Stimulated activated CD8-positive, alpha-beta memory T cell treated with anti-CD3 and anti-CD28 coated beads, Interleukin-2, amount 100 ng/mL, for 48 hours (primary cell): ENCODE measurements around the gene CES2.
"Not testable (repeated sequence)": the region's sequence is repeated elsewhere in the genome, so short reads cannot be mapped to it uniquely, and the experiment has no call there.

Experiments used
- DNase-seq, 2 donors: peaks; one replicate each; pipeline ENCODE4 v3.0.0-alpha.2; 2020; ENCODE audit warnings: low read depth in 2 of 2

CES2 gene, protein sequence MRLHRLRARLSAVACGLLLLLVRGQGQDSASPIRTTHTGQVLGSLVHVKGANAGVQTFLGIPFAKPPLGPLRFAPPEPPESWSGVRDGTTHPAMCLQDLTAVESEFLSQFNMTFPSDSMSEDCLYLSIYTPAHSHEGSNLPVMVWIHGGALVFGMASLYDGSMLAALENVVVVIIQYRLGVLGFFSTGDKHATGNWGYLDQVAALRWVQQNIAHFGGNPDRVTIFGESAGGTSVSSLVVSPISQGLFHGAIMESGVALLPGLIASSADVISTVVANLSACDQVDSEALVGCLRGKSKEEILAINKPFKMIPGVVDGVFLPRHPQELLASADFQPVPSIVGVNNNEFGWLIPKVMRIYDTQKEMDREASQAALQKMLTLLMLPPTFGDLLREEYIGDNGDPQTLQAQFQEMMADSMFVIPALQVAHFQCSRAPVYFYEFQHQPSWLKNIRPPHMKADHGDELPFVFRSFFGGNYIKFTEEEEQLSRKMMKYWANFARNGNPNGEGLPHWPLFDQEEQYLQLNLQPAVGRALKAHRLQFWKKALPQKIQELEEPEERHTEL

DNA sequence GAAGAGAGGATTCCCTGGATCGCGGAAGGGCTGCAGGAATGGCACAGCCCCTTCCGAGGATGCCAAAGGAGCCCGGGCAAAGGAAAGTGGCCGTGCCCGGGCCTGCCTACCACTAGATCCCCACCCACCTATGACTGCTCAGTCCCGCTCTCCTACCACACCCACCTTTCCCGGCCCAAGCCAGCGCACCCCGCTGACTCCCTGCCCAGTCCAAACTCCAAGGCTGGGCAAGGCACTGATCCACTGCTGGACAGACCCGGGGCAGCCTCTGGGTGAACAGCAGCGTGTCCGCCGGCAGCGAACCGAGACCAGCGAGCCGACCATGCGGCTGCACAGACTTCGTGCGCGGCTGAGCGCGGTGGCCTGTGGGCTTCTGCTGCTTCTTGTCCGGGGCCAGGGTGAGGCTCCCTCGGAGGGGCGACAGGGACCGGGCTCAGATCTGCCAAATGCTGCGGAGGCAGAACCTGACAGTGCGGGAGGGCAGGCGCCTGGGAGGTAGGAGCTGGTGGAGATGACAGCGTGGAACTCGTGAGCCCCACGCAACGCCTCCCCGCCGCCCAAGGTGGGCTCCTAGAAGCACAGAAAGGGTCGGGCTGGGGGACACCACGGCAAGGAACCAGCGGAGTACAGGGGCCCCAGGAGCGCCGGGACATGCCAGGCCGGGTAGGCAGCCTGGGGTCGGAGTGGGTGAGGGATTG, at the start of gene CES2:
CES2 (plus strand) TSS at position 203 of the 698 bp plus-strand sequence; CDS start at position 323, 120 bp downstream.
- no peak for DNase-seq

DNA sequence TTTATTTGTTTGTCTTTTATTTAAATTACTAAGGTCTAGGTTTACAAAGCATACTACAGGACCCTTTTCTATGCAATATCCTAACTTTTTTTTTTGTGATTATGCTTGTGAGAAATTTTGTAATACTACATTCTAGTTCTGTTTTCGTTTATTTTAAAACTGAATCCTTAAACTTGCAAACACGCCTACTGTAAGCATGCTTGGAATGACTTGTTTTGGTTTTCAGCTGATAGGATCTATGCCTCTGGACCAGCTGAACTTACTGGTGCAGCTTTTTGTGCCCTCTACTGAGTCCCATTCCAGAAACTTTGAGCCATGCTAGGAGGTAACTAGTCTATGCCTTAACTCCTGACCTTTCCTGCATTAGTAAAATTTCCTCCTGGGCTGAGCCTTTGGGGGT, 49.0 kb upstream of the CES2 start:
- no peak for DNase-seq

DNA sequence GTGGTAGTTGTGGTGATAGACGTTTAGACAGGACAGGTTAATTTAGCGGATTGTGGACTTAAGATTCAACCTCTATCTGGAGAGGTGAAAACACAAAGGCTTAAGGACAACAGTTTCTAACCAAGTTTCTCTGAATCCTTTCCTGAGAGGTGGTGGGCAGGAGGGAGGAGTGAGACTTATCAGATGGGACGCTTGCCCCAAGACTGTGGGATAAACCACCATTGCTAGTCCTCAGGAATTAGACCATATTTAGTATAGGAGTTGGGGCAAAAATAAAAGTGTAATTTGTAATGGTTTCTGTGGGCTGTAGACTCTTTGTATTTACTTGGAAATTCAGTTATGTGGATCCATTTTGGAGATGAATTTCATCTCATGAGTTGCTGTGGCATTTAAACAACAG, 48.4 kb upstream of the CES2 start:
- DNase-seq, result no peak

DNA sequence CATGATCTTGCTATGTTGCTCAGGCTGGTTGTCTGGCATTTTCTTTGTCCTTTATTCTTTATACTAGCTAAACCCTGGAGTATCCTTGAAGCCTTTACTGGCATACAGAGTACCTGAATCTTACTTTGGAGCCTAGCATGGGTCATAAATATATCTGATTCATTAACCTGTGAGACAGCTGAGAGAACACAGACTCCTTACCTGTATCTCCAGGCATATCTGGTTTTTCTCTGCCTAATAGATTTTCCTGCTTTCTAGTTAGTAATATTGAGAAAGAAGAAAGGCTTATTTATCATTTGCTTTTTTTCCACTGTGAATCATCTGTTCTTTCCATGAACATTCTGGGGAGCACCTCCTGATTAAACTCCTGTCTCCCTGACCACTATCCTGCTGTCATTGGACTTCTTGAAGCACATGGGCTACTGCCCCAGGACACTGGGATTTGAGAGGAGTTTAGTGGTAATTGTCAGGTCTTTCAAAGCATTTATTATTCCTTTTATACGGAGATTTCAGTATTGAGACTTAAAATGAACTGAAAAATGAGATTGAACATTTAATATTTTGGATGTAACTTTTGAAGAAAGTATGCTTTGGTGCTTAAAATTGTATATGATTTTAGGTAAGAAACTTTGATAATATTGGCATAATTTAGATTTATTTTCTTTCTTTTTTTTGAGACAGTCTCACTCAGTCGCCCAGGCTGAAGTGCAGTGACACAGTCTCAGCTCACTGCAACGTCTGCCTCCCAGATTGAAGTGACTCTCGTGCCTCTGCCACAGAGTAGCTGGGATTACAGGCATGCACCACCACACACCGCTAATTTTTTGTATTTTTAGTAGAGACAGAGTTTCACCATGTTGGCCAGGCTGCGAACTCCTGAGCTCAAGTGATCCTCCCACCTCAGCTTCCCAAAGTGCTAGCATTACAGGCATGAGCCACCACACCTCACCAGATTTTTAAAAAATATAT, 46.4 kb upstream of the CES2 start:
- no peak for DNase-seq

DNA sequence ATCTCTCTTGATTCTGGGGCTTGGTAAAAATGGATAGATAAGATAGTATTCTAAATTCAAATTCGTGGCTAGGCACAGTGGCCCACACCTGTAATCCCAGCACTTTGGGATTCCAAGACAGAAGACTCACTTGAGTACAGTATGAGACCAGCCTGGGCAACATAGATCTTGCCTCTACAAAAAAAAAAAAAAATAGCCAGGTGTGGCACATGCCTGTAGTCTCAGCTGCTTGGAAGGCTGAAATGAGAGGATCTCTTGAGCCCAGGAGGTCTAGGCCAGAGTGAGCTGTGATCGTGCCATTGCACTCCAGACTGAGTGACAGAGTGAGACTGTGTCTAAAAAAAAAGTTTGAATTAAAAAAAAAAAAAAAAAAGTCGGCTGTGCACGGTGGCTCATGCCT, 45.7 kb upstream of the CES2 start:
- no peak for DNase-seq

DNA sequence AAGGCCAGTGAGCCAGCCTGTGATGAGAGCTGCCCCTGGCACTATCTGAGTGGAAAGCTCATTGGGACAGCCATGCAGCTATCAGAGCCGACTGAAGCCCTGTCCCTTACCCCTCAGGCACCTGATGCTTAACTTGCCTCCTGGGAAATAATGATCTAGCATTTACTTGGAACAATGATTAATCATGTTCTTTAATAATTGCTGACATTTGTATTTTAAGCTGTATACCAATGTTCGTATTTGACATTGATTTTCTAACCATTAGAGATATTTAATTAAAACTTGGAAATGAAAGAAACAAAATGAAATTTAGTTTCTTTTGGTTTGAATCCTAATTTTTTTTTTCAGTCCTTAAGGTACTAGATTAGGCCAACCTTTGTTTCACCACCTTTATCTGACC, 44.5 kb upstream of the CES2 start:
- DNase-seq, result no peak

DNA sequence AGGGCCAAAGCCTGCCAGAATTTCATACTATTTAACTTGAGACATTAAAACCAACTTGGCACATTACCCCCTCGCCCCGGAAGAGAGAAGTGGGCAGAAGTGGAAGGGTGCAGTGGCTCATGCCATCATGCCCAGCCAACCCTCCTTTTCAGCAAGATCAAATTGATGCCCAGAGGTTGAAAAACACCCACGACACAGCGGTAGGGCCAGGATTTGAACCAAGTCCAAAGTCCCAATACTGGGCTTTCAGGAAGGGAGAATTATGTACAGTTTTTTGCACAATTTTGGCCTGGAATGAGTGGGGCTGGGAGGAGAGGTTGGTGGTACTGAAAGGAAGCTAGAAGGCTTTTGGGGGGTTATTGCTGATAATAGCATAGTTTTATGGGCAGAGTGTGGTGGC, 44.0 kb upstream of the CES2 start:
- no peak for DNase-seq

DNA sequence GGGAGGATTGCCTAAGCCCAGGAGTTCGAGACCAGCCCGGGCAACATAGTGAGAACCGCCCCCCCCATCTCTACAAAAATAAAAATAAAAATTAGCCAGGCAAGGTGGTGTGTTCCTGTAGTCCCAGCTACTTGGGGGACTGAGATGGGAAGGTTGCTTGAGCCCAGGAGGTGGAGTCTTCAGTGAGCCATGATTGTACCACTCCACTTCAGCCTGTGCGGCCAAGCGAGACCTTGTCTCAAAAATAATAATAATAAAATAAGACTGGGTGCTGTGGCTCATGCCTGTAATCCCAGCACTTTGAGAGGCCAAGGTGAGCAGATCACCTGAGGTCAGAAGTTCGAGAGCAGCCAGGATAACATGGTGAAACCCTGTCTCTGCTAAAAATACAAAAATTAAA, 43.5 kb upstream of the CES2 start:
- no peak for DNase-seq

DNA sequence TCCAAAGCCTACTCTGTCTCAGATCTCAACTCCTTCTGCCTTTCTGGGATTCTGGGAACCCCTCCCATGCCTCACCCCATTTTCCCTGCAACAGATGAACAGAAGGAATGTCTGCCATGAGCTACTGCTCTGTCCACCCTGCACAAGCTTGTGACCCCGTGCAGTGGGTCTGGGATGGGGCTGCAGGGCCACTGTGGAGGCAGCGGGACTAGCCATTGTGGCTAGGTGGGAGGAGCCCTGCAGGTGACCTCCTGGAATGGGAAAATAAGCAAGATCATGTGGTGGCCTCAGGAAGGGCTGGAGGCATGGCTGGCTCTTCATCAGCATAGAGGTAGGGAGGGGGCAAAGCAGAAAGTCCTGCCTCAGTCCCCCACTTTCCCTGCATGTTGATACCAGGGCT, 41.3 kb upstream of the CES2 start:
- DNase-seq, result no peak

DNA sequence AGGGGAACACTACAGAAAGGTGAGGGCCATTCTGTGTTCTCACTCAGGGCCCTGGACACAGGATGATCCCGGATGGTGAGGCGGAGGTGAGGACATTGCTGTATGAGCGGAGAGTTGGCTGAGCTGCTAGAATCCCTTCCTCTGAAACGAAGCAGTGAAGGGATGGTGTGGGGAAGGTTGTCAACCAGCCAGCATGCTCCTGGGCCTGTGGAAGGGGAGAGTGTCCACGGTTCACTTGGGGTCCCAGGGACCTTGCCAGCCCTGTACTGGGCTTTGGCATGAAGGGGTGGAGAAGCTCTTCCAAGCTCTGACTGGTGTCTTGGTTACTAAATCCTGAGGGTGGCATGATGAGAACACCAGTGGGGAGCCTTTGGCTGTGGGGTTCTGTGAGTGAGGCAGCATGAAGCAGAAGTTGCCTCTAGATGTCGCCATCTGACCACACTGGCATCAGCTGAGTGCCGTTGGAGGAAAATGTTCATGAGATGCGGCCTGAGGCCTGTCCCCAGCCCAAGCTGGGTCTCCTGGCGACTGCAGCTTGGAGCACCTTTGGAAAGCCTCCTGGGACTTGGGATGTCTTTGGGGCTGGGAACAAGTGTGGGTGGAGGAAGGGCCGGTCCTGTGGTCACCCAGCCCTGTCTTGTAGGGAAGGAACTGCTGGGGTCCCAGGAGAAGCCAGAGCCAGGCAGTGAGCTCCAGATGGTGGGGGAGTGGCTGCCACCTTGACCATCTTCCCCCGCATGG, 40.2 kb upstream of the CES2 start:
- DNase-seq, result no peak

DNA sequence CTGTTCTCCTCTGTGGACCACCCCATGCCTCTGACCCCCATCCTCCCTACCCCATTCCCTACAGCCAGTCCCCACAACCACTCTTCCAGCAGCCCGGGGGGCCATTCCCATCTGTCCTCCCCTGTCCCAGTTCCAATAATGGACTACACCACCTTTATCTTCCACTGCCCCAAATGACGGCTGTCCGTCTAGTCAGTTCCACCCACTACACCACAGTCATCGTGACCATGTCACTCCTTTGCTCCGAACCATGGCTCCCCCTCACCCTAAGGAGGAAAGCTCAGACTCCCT, 39.7 kb upstream of the CES2 start:
- no peak for DNase-seq

DNA sequence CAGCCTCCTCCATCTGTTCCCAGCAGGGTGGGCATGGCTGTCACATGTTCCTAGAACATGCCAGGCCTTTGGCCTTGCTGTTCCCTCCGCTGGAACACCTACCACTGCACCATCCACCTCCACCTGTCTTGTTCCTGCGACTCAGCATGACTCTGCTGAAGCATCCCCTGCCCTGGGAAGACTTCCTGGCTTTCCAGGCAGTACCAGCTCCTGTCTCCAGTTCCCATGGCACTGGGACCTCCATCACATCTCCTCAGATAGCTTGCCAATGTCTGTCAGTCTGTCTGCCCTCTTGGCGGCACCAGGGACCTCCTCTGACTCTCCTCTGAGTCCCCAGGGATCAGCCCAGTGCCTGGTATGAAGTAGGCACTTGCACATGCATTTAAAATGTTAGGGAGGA, 39.3 kb upstream of the CES2 start:
- DNase-seq, result no peak

DNA sequence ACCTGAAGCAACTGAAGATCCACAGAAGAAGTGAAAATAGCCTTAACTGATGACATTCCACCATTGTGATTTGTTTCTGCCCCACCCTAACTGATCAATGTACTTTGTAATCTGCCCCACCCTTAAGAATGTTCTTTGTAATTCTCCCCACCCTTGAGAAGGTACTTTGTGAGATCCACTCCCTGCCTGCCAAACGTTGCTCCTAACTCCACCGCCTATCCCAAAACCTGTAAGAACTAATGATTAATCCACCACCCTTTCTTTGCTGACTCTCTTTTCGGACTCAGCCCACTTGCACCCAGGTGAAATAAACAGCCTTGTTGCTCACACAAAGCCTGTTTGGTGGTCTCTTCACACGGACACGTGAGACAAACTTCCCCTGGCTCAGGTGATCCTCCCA, 38.6 kb upstream of the CES2 start:
- not testable (repeated sequence) for DNase-seq

DNA sequence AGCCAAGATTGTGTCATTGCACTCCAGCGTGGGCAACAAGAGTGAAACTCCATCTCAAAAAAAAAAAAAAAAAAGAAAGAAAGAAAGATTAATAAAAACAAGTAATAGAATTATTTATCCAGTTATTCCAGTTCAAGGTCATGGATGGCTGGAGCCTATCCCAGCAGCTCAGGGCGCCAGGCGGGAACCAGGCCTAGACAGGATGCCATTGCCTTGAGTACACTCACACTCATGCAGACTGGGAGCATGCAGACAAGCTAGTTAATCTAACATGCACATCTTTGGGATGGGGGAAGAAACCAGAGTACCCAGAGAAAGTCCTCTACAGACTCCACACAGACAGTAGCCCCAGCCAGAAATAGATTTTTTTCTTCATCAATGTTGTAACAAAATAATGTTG, 37.1 kb upstream of the CES2 start:
- DNase-seq, result no peak

DNA sequence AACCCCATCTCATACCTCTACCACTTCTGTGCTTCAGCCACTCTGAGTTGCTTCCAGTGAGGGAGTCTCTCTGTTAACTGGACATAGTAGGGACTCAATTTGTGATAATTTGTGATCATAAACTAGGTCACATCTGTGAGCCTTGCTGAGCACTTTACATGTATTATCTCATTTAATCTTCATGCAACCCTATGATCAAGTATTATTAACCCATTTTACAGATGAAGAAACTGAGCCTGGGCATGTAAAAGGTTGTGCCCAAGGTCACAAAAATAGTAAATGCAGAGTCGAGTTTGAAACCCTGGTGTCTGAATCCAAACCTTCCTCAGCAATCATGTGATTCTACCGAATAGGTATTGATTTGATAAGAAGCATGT, 36.4 kb upstream of the CES2 start:
- no peak for DNase-seq

DNA sequence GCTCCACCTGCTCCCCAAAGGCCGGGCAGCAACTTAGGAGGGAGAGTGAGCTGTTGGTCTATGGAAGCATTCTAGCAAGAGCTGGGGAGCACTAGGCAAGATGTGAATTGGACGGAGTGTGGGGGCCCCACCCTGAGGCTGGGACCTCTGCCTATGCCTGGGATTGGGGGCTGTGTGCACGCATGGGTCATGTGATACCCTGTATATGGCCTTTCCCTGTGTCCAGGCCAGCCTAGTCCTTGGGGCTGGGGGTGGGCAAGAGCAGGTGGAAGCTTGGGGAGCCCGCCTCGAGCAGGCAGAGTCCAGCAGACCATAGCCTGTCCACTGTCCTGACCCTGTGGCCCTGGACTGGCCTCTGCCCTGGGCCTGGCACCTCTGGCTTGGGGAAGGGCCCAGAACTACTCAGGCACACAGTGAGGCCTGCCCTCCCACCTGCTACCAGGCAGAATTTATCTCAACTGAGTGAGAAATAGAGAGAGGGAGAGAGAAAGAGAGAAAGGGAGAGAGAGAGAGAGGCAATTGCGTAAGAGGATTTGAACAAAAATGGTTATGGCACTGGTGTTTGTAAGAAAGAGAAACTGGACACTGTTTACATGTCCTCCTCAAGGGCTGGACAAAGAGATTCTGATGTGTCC, 35.9 kb upstream of the CES2 start:
- DNase-seq, result no peak

DNA sequence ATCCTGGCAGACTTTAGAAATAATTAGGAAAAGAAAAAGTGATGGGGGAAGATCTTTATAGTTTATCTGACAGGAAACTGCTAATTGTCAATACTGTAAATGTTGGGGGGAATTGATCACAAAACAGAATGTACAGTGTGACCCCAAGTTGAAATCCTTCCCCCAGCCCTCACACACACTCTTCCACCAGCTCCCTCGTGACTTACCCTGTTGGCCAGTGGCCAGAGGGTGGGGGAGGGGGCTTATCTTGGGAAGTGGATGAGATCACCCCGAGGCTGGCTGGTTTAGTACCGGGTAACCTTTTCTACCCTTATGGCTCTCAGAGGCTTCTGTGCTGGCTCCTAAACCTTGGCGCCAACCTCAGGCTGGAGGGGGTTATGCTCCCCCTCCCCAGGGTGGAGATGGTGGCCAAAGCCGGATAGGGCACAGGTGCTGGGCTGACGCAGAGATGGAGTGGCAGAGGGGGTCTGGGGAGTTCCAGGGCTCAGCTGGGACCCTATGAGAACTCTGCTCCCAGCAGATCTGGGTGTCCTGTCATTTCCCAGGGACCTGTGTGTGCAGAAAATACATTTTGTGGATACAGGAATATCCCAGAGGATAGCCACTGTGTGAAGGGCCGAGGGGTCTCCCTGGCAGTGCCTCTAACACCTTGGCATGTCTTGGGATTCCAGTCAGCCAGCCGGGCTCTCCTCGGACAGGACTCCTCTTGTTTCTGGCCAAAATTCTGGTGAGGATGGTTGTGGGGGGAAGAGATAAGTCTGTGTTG, 35.2 kb upstream of the CES2 start:
- no peak for DNase-seq

DNA sequence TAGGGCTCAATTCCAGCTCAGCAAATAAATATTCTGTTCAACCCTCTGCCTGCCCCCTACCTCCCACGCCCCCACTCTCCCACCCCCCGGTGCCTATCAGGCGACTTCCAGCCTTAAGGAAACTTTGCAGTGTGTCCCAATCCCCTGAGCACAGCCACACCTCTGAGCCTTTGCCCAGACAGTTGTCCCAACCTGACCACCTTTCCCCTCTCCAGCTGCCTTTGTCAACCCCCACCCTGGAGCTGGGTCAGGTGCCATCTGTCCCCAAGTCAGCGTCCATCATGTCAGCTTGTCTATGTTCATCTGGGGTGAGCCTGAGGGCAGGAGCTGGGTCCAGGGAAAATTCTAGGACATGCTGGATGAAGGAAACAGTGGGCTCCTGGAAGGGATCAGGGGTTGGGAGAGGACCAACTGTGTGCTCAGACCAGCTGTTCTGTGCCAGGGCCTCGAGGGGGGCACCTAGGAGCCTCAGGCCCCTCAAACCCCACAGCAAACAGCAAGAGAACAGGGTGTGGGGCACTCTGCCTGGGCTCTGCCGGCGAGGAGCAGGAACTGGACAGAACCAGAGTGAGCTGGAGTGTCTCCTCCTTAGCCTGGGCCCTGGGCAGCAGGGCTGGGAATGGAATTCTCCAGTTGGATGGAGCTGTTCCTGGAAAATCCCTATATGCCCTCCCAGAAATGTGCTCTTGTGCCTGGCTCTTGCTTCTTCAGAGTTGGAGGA, 34.4 kb upstream of the CES2 start:
- no peak for DNase-seq

DNA sequence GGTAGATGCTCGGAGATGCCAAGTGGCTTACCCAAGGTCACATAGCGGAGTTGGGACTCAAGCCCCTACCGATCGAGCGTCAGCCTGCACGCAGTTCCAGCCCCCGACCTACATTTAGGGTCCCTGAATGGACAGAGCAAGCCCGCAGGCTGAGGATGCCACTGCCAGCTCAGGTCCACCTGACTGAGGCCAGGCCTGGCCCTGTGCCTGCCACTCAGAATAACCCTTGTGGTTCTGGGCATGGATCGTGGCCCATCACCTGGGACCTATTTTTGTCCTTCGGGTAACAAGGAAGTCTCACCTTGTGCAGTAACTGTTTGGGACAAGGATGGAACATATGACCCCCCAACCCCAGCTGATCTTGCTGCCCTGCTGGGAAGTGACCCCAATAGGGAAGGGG, 33.7 kb upstream of the CES2 start:
- DNase-seq, result no peak
